ENCODE results near the gene VPS72. TPM values are rescaled to one million over a fixed set of nuclear protein-coding genes. Genes with fewer than 3 reads are reported as not detected.

VPS72 gene
- total RNA-seq, 1 experiment from 2014 or later: 108 TPM

DNA sequence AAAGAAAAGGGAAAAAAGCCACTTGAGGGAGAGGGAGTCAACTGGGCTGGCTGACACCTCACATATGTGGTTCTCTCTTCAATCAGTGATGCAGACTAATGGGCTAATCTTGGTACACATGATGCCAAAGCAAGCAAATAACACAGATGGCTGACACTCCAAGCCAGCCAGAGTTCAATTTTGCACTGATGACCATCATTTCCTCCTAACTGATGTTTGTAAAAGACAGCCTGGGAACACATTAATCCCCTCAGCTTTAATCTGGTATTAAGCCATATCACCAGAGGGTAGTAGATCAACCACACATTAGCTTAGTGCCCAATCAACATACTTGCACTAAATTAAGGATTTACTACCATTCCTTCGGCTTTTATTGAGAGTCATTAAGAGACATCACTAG, 2.8 kb downstream of the VPS72 start:
- ChIA-PET CTCF (interaction anchor here (0.6 to 1.8 kb wide), 3 partner anchors 14 to 24 kb away, joined by 3 to 6 read pairs (median 3); partner anchors contain the start of genes LYSMD1 and SCNM1), POLR2A (interaction anchor here (0.5 to 7.8 kb wide), 3 partner anchors 21 to 424 kb away, joined by 3 to 91 read pairs (median 4); partner anchors contain the start of genes LYSMD1, SCNM1 and SNX27)
- no peaks in the 10 kb centered on the region for H3K9me3 Mint-ChIP-seq (ENCODE audit: unreplicated experiment)
- no peak overlapping the region for H3K4me3 Mint-ChIP-seq (ENCODE audit: unreplicated experiment)
- peak overlapping the region; percentile 40 for H3K27ac Mint-ChIP-seq (ENCODE audit: low read depth, unreplicated experiment)
- TF ChIP-seq, protein P1, sequence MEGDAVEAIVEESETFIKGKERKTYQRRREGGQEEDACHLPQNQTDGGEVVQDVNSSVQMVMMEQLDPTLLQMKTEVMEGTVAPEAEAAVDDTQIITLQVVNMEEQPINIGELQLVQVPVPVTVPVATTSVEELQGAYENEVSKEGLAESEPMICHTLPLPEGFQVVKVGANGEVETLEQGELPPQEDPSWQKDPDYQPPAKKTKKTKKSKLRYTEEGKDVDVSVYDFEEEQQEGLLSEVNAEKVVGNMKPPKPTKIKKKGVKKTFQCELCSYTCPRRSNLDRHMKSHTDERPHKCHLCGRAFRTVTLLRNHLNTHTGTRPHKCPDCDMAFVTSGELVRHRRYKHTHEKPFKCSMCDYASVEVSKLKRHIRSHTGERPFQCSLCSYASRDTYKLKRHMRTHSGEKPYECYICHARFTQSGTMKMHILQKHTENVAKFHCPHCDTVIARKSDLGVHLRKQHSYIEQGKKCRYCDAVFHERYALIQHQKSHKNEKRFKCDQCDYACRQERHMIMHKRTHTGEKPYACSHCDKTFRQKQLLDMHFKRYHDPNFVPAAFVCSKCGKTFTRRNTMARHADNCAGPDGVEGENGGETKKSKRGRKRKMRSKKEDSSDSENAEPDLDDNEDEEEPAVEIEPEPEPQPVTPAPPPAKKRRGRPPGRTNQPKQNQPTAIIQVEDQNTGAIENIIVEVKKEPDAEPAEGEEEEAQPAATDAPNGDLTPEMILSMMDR (IDR thresholded peaks at IDR 0.05; ENCODE audit: unreplicated experiment): no peak
- intact Hi-C loops (cut with micrococcal nuclease): no loop called here
- H3K27me3 Mint-ChIP-seq (ENCODE audit: insufficient read depth, unreplicated experiment): no peaks in the 10 kb centered on the region
- H3K36me3 Mint-ChIP-seq (ENCODE audit: insufficient read depth, unreplicated experiment): peaks cover 46% of the 10 kb centered on the region
- DNase-seq (ENCODE audit: unreplicated experiment): no peak
- H3K4me1 Mint-ChIP-seq (ENCODE audit: insufficient read depth, unreplicated experiment): peaks cover 26% of the 10 kb centered on the region
- no TSS peak for BruUV-seq (replicated peaks)

DNA sequence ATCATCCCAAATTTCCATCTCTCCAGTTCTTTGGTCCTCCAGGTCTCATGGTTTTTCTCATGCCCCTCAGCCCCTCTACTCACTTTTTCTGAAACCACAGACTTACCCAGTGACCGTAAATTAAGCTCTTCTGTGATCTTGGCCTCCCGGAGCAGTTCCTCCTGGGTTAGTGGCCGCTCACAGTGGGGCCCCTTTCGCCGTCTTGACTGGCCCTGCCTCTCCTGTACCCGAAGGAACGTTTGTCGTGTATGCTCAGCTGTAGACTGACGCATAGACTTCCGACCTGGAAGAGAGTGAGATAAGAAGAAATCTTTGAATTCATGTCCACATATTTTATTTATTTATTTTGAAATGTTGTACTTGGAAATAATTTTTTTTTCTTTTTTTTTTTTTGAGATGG, 5.8 kb downstream of the VPS72 start:
- H3K4me1 Mint-ChIP-seq (ENCODE audit: insufficient read depth, unreplicated experiment): peaks cover 16% of the 10 kb centered on the region
- ChIA-PET POLR2A (no interaction called here), CTCF (no interaction called here)
- H3K27ac Mint-ChIP-seq (ENCODE audit: low read depth, unreplicated experiment): no peak overlapping the region
- no peaks in the 10 kb centered on the region for H3K9me3 Mint-ChIP-seq (ENCODE audit: unreplicated experiment)
- no peak overlapping the region for H3K4me3 Mint-ChIP-seq (ENCODE audit: unreplicated experiment)
- no peaks in the 10 kb centered on the region for H3K27me3 Mint-ChIP-seq (ENCODE audit: insufficient read depth, unreplicated experiment)
- peaks cover 70% of the 10 kb centered on the region for H3K36me3 Mint-ChIP-seq (ENCODE audit: insufficient read depth, unreplicated experiment)
- BruUV-seq (replicated peaks): no TSS peak
- intact Hi-C loops (cut with micrococcal nuclease): no loop called here
- no peak for DNase-seq (ENCODE audit: unreplicated experiment)
- TF ChIP-seq, protein P1 (IDR thresholded peaks at IDR 0.05; ENCODE audit: unreplicated experiment): no peak

DNA sequence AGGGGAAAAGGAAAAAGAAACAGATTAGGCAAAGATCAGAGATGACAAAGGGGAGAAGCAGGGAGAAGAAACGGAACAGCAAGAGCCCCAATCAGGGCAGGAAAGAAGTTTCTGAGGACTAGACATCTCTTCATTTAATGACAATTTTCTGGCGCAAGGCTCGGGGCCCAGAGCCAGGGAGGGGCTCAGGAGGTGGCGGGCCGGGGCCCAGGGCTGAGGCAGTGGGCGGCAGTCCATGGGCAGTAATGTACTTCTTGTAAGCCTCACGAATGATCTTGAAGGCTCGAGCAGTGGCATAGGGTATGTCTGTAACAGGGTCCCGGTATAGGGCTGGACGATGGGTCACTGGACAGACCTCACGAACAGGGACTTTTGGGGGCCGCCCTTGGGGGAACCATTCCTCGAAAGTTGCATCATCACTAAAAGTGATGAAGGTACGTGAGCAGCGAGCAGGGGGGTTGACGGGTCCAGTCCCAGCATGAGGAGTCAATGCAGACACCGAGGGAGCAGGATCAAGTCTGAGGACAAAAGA, 13.4 kb downstream of the VPS72 start:
- peaks cover 77% of the 10 kb centered on the region for H3K36me3 Mint-ChIP-seq (ENCODE audit: insufficient read depth, unreplicated experiment)

DNA sequence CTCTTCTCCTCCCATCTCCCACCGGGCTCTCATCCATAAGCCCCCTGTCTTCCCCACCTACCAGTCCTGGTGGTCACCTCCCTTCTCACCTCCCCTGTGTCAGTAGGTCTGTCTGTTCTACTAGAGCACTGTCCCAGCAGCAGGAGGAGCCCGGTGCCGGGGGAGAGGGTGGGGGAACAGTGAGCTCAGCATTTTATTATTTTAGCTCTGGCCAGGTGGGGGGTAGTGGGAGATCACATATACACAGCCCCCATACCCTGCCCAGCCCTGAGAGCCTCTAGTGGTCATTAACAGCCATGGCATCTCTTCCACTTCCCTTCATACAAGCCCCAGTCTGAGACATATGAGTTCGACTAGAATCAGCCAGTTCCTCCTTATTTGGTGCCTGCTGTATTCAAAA, 14.1 kb downstream of the VPS72 start, which contains the start of gene TMOD4:
TMOD4 (minus strand) TSS at position 119 of the 400 bp plus-strand sequence. CDS start 1,106 bp downstream, outside the sequence.
- no peak for DNase-seq (ENCODE audit: unreplicated experiment)
- peak within 1 kb of the TSS; percentile 7 for H3K27ac Mint-ChIP-seq (ENCODE audit: low read depth, unreplicated experiment)
- TF ChIP-seq, protein P1 (IDR thresholded peaks at IDR 0.05; ENCODE audit: unreplicated experiment): peak; percentile 56
- peaks cover 69% of the 10 kb centered on the region for H3K36me3 Mint-ChIP-seq (ENCODE audit: insufficient read depth, unreplicated experiment)
- POLR2A ChIA-PET: interaction anchor here (1.0 to 4.0 kb wide), 4 partner anchors 9 to 24 kb away, joined by 3 to 24 read pairs (median 12); partner anchors contain the start of genes LYSMD1, SCNM1 and VPS72
- intact Hi-C loops (cut with micrococcal nuclease): no loop called here
- BruUV-seq (replicated peaks): no TSS peak
- H3K4me3 Mint-ChIP-seq (ENCODE audit: unreplicated experiment): no peak within 1 kb of the TSS
- H3K27me3 Mint-ChIP-seq (ENCODE audit: insufficient read depth, unreplicated experiment): no peaks in the 10 kb centered on the region
- CTCF ChIA-PET: interaction anchor here (0.6 to 1.3 kb wide), 10 partner anchors 9 to 165 kb away, joined by 3 to 5 read pairs (median 4); partner anchors contain the start of gene VPS72
- no peaks in the 10 kb centered on the region for H3K4me1 Mint-ChIP-seq (ENCODE audit: insufficient read depth, unreplicated experiment)
- H3K9me3 Mint-ChIP-seq (ENCODE audit: unreplicated experiment): no peaks in the 10 kb centered on the region

More for the DNA sequence above, 13.4 kb downstream of the VPS72 start:
- Mint-ChIP-seq H3K4me3 (ENCODE audit: unreplicated experiment) (no peak overlapping the region), H3K27ac (ENCODE audit: low read depth, unreplicated experiment) (no peak overlapping the region), H3K27me3 (ENCODE audit: insufficient read depth, unreplicated experiment) (no peaks in the 10 kb centered on the region), H3K9me3 (ENCODE audit: unreplicated experiment) (no peaks in the 10 kb centered on the region), H3K4me1 (ENCODE audit: insufficient read depth, unreplicated experiment) (no peaks in the 10 kb centered on the region)
- intact Hi-C loops (cut with micrococcal nuclease): no loop called here
- no peak for DNase-seq (ENCODE audit: unreplicated experiment)
- CTCF ChIA-PET: interaction anchor here (0.6 to 1.3 kb wide), 9 partner anchors 8 to 164 kb away, joined by 3 to 5 read pairs (median 4); partner anchors contain the start of gene VPS72
- POLR2A ChIA-PET: interaction anchor here (1.0 to 4.0 kb wide), 4 partner anchors 10 to 24 kb away, joined by 3 to 24 read pairs (median 12); partner anchors contain the start of genes LYSMD1, SCNM1 and VPS72
- TF ChIP-seq, protein P1 (IDR thresholded peaks at IDR 0.05; ENCODE audit: unreplicated experiment): no peak
- TSS peak; percentile 43 for BruUV-seq (replicated peaks)
